Activated CD4-positive, alpha-beta T cell treated with anti-CD3 and anti-CD28 coated beads, Interleukin-2, amount 10 ng/mL, durations not matched to agents 7 days and 5 days (primary cell): ENCODE data around the gene DMRTC2. TPM values are rescaled to one million over a fixed set of nuclear protein-coding genes. Genes with fewer than 3 reads are reported as not detected.

Experiments used
- CTCF ChIA-PET: fragments of 350-600 bp; sonication (Branson Sonifier 250); formaldehyde crosslinking; loops from one replicate; lab custom pipeline; 2021; ENCODE audit warnings: antibody characterized with exemption; lab: Charles Lee
- POLR2A ChIA-PET: fragments of 350-600 bp; sonication (Branson Sonifier 250); formaldehyde crosslinking; loops from one replicate; lab custom pipeline; 2021; ENCODE audit warnings: antibody characterized with exemption; lab: Charles Lee
- DNase-seq: peaks from one replicate; pipeline ENCODE4 v3.0.0-alpha.2; 2020
- H3K27ac Mint-ChIP-seq: one replicate; pipeline ENCODE4 v1.8.0; 2021; ENCODE audit warnings: mild to moderate bottlenecking, moderate library complexity, mixed read lengths
- H3K27me3 Mint-ChIP-seq: one replicate; pipeline ENCODE4 v1.8.0; 2021; ENCODE audit warnings: mixed read lengths
- H3K36me3 Mint-ChIP-seq: one replicate; pipeline ENCODE4 v1.8.0; 2021; ENCODE audit warnings: low read depth, mixed read lengths
- H3K4me1 Mint-ChIP-seq: one replicate; pipeline ENCODE4 v1.8.0; 2021; ENCODE audit warnings: mixed read lengths
- H3K4me3 Mint-ChIP-seq: one replicate; pipeline ENCODE4 v1.8.0; 2021; ENCODE audit warnings: mild to moderate bottlenecking, moderate library complexity, mixed read lengths
- H3K9me3 Mint-ChIP-seq: one replicate; pipeline ENCODE4 v1.8.0; 2021; ENCODE audit warnings: mixed read lengths
- microRNA-seq: library from miRNA; unstranded; fragments of <30 nt; microRNA quantifications from one replicate; pipeline ENCODE4 v1.2.0, GENCODE V29; 2021; ENCODE audit warnings: borderline microRNAs expressed, borderline replicate concordance
- total RNA-seq, 2 experiments: library from RNA; stranded (reverse); gene quantifications; one replicate each; pipeline ENCODE4 v1.2.3, GENCODE V29; 2021

The DMRTC2 gene
- total RNA-seq, 2 experiments from 2014 or later, result not detected

- CTCF ChIA-PET, result no interaction called here
- no peak for DNase-seq
- Mint-ChIP-seq H3K4me1 (peaks cover 26% of the 10 kb centered on the region), H3K27me3 (no peaks in the 10 kb centered on the region), H3K9me3 (no peaks in the 10 kb centered on the region), H3K36me3 (peaks cover 64% of the 10 kb centered on the region), H3K27ac (peak overlapping the region; percentile 74), H3K4me3 (no peak overlapping the region)
- POLR2A ChIA-PET, result no interaction called here
Observed at GRCh38 chr19:41897820-41898219, 53.0 kb downstream of the DMRTC2 start.

DNA sequence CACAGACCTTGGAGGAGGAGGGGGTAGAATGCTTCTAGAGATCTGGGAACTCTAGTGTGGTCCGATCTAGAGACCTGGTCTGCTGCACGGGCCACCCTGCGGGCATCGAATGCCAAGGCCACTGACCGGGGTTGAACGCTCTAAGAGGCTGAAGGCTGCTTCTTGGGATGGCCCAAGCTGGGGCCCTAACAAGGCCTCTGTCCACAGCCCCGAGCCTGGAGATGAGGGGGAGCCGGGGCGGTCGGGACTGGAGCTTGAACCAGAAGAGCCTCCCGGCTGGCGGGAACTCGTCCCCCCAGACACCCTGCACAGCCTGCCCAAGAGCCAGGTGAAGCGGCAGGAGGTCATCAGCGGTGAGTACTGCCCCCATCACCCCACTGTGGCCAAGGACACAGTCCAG is 53.4 kb downstream of the DMRTC2 start:
- H3K9me3 Mint-ChIP-seq, result no peaks in the 10 kb centered on the region
- no peaks in the 10 kb centered on the region for H3K27me3 Mint-ChIP-seq
- peaks cover 65% of the 10 kb centered on the region for H3K36me3 Mint-ChIP-seq
- CTCF ChIA-PET, result no interaction called here
- DNase-seq, result no peak
- H3K4me3 Mint-ChIP-seq, result no peak overlapping the region
- no peak overlapping the region for H3K27ac Mint-ChIP-seq
- peaks cover 23% of the 10 kb centered on the region for H3K4me1 Mint-ChIP-seq
- POLR2A ChIA-PET, result no interaction called here

Small RNAs within 50 kb of the gene (microRNA-seq; reads per million reads assigned to microRNA genes)
- gene MIR6797, result not detected

Other genes starting within 250 kb of the DMRTC2 start
- gene CEACAM4, start 218.0 kb upstream of the DMRTC2 start, total RNA-seq, result not detected
- not detected for gene CEACAM7, start 156.8 kb upstream of the DMRTC2 start, total RNA-seq
- gene CEACAM5, start 136.4 kb upstream of the DMRTC2 start, total RNA-seq, result not detected
- not detected for gene CEACAM6, start 89.5 kb upstream of the DMRTC2 start, total RNA-seq
- gene CEACAM3, start 48.5 kb upstream of the DMRTC2 start, total RNA-seq, result not detected
- not detected for gene LYPD4, start 359 bp upstream of the DMRTC2 start, total RNA-seq
- 1,000 to 10,000 TPM; 2,679 to 3,011 TPM for gene RPS19, start 15.2 kb downstream of the DMRTC2 start, total RNA-seq
- gene CD79A, start 32.2 kb downstream of the DMRTC2 start, total RNA-seq, result 1 to 10 TPM; 2.9 to 4.7 TPM
- 100 to 1,000 TPM; 663 to 761 TPM for gene ARHGEF1, start 38.1 kb downstream of the DMRTC2 start, total RNA-seq
- gene ERFL, start 83.4 kb downstream of the DMRTC2 start, total RNA-seq, result 1 to 10 TPM; 1.5 to 1.6 TPM
- 10 to 100 TPM; 67.4 to 74.0 TPM for gene RABAC1, start 114.3 kb downstream of the DMRTC2 start, total RNA-seq
- 1 to 10 TPM; 1.9 to 2.0 TPM for gene ATP1A3, start 149.2 kb downstream of the DMRTC2 start, total RNA-seq
- gene GRIK5, start 225.2 kb downstream of the DMRTC2 start, total RNA-seq, result under 1 TPM; 0.65 to 0.79 TPM
- gene ZNF574, start 231.1 kb downstream of the DMRTC2 start, total RNA-seq, result 10 to 100 TPM; 14.1 to 15.8 TPM